CD4-positive, alpha-beta T cell treated with Interleukin-17A for 1 hour (primary cell): Measurements from ENCODE around the gene BTRC.
A peak's percentile ranks its signal among the peaks of the same experiment; 100 is the strongest.
"Not testable (repeated sequence)": the region's sequence is repeated elsewhere in the genome, so short reads cannot be mapped to it uniquely, and the experiment has no call there.

Source experiments
- DNase-seq: peaks from one replicate; pipeline ENCODE4 v3.0.0-alpha.2; 2020

Gene BTRC

DNA sequence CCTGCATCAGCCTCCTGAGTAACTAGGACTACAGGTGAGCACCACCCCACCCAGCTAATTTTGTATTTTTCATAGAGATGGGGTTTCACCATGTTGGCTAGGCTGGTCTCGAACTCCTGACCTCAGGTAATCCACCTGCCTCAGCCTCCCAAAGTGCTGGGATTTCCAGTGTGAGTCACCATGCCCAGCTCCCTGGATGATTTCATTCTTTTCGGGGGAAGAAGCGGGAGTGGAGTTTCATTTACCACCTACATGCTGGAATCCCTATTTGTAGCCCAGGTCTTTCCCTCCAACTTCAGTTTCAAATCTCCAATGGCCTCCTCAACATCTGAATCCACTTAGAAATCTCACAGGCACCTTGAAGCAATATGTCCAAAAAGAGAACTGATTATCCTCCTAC lies 2.9 kb upstream of the BTRC start:
- DNase-seq, result no peak

- DNase-seq, result no peak
Measured at GRCh38 chr10:101351477-101351876, 2.5 kb upstream of the BTRC start.

- DNase-seq, result not testable (repeated sequence)
Measured at GRCh38 chr10:101352857-101353256, 1.1 kb upstream of the BTRC start.

DNA sequence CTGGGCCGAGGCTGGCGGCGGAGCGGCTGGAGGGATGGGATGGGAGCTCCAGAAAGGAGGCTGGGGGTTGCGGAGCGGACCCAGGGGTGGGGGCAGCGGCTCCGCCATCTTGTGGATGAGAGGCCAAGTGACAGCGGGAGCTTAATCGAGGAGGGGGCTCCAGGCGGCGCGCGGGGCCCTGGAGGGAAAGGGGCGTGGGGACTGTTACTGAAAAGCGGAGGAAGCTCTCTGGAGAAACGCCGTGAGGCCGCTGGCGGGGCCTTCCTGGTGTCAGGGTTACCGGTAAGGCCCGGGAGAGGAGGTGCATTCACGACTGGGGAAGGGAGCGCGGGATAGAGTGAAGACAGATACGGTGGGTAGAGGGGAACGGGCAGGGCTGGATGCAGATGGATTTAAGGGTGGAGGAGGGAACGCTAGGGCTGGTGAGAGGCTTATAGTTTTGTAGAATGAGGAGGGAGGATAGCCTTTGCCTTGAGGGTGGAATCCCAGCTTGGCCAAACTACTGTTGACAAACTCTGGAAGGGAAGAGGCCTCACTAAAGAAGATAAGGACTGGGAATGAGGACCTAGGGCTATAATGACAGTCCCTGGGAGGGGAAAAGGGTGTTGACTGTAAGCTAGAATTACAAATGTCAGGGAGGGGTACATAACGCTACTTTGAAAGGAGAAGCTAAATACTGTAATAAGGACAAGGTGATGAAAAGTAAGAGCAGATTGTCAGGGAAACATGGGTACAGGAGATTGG lies 535 bp downstream of the BTRC start:
- peak; percentile 39 for DNase-seq

DNA sequence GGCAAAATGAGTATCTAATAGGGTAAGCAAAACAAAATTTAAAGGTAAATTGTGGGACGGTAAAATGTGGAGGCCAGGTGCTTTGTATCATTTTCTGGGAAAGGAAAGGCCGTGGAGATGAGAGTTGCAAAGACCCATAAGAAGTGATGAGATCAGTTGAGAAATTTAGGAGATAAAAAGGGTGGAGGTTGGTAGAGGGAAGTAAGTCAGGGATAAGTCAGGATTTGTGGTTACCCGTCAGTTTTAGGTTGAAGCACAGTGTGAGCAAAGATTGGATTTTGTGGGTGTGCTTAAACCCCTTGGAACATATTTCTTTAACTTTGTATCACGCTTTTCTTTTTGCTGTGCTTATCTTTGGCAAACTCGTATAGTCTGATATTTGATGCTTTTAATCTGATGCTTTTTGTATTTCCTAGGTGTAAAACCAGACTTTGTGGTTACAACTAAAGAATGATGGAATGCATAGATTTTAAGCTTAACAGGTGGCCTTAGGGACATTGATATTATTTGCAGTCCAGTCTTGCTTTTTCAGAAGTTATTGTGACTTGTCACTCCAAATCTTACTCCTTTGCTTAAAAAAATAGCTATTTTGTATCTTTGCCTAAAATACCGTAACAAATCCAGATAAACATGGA lies 1.2 kb downstream of the BTRC start:
- DNase-seq, result no peak

DNA sequence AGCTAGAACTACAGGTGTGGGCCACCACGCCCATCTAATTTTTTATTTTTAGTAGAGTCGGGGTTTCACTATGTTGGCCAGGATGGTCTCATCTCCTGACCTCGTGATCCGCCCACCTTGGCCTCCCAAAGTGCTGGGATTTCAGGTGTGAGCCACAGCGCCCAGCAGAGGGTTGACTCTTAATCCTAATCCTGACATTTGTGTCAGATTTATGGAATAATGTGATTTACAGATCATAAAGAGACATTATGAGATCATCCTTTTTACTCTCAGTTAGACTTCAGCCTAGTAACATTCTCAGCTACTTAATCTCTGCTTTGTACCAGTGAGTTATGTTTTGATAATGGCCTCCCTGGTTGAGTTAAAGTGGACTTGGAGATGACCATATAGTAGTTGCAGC lies 2.2 kb downstream of the BTRC start:
- DNase-seq, result no peak

- DNase-seq, result no peak
Measured at GRCh38 chr10:101357958-101358357, 4.0 kb downstream of the BTRC start.

GRCh38 chr10:101358706-101359300 lies 4.8 kb downstream of the BTRC start:
- DNase-seq, result no peak

DNA sequence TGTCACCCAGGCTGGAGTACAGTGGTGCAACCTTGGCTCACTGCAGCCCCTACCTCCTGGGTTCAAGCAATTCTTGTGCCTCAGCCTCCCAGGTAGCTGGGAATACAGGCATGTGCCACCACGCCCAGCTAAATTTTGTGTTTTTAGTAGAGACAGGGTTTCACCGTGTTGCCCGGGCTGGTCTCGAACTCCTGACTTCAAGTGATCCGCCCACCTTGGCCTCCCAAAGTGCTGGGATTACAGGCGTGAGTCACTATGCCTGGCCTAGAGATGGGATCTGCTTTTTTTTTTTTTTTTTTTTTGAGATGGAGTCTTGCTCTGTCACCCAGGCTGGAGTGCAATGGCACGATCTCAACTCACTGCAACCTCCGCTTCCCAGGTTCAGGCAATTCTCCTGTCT lies 6.1 kb downstream of the BTRC start:
- DNase-seq, result not testable (repeated sequence)

DNA sequence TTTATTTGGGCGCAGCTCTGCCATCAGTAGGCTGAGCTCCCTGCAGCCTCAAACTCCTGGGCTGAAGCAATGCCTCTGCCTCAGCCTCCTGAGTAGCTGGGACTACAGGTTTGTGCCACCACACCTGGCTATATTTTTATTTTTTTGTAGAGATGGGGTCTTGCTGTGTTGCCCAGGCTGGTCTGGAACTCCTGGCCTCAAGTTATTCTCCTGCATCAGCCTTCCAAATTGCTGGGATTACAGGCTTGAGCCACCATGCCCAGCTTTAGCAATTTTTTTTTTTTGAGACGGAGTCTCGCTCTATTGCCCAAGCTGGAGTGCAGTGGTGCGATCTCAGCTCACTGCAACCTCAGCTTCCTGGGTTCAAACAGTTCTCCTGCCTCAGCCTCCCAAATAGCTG lies 6.9 kb downstream of the BTRC start:
- not testable (repeated sequence) for DNase-seq

- no peak for DNase-seq
Measured at GRCh38 chr10:101363850-101364400, 10.0 kb downstream of the BTRC start.

GRCh38 chr10:101364721-101365120 lies 10.8 kb downstream of the BTRC start:
- no peak for DNase-seq

DNA sequence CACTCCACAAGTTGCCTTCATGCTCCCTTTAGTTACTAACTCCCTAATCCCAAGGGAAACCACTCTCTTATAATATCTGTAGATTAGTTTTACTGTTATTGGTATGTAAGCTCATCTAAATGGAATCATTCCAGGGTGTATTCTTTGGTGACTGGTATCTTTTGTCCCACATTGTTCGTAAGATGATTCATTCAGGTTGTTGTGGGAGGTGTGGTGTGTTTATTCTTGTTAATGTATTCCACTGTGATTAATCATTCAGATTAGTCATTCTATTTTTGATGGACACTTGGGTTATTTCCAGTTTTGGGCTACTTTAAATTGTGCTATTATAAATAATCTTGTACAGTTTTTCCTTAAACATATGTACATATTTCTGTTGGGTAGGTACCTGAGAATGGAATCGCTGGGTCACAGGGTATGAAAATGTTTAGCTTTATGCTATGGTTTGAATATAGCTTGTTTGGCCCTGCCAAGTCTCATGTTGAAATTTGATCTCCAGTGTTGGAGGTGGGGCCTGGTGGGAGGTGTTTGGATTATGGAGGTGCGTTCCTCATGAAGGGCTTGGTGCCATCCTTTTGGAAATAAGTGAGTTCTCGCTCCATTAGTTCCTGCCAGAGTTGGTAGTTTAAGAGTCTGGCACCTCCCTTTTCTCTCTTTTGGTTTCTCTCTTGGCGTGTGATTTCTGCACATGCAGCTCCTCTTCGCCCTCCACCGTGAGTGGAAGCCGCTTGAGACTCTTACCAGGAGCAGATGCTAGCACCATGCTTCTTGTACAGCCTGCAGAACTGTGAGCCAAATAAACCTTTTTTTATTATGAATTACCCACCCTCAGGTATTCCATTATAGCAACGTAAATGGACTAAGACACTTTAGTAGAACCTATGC lies 13.8 kb downstream of the BTRC start:
- DNase-seq, result no peak

DNA sequence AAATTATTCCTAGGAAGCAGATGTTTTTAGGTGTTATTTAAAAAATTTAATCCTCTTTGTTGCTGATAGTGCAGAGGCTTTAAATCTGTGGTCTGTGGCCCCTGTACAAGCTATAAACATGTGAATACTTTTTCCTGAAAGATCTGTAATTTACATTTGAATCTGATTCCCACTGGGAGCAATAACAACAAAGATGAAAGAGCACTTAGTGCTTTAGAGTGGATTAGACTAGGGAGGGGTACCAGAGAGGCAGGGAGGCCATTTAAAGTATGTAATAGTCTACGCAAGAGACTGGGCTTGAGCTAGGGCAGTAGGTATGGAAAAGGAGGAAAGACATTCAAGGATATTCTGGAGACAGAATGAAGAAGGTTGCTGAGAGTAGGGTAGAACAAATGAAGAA lies 19.1 kb downstream of the BTRC start:
- DNase-seq, result no peak

DNA sequence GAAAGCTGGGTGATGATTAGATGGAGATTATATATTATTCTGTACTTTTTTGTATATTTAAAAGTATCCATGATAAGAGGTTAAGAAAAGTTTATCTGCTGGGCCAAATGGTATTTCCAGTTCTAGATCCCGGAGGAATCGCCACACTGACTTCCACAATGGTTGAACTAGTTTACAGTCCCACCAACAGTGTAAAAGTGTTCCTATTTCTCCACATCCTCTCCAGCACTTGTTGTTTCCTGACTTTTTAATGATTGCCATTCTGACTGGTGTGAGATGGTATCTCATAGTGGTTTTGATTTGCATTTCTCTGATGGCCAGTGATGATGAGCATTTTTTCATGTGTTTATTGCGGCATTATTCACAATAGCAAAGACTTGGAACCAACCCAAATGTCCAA lies 20.0 kb downstream of the BTRC start:
- DNase-seq, result not testable (repeated sequence)

DNA sequence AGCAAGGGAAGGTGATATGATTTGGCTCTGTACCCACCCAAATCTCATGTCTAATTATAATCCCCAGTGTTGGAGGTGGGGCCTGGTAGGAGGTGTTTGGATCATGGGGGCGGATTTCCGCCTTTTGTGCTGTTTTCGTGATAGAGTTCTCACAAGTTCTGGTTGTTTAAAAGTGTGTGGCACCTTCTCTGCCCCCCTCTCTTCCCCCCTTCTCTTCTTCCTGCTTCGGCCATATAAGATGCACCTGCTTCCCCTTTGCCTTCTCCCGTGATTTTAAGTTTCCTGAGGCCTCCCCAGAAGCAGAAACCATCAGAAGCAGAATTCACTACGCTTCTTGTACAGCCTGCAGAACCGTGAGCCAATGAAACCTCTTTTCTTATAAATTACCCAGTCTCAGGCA lies 21.1 kb downstream of the BTRC start:
- DNase-seq, result no peak

GRCh38 chr10:101379663-101380352 lies 25.8 kb downstream of the BTRC start:
- no peak for DNase-seq

DNA sequence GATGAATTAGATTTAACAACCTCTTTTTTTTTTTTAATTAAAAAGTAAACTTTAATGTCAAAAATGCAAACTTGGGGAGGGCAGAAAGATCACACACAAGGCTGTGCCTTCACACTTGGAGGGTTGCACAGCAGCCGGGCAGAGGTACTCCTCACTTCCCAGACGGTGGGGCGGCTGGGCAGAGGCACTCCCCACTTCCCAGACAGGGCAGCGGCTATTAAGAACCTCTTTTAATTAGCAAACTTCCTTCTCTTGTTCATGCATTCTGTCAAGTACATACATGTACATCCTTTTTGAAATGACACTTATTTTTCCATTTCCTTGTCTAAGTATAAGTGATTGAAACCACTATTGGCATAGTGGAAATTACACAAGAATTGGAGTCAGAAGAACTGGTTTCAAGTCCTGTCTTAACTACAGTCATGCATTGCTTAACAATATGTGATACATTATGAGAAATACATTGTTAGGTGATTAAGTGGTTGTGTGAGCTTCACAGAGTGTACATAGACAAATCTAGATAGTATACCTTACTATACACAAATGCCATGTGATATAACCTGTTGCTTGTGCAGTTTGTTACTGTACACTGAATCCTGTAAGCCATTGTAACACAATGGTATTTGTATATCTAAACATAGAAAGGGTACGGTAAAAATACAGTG lies 26.5 kb downstream of the BTRC start:
- no peak for DNase-seq

DNA sequence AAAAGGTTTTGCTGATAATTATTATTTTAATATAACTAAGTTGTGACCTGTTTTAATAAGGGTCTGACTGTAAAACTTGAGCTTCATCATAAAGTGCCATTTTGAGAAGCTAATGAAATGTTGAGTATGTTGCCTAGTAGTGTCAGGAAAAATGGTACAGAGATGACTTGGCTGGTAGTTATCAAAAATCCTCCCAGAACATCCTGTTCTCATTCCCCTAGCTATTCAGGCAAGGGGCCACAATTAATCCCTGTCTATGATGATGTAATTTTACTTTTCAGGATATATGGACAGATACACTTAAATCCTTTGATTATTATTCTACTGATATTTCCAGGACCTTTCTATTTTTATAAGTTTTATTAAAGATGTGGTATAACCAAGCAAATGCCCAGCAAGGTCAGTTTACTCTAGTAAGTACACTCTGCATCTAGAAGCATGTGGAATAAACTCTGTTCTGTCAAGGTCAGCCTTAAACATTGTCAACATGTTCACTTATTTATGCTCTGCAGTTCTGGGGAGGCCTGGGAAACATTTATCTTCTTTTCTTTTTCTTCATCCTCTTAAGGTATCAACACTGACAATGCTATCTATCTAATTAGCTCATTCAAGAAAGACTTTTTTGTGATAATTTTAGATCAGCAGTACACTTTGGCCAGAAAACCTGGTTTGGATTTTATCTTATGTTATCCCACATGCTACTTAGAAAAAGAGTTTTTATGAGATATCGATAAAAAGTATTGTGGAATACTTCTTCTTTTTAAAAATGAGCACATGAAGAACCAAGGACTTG lies 32.1 kb downstream of the BTRC start:
- DNase-seq, result no peak

GRCh38 chr10:101386659-101387259 lies 32.8 kb downstream of the BTRC start:
- DNase-seq, result no peak
